H9 (cell line): ENCODE data around the gene MYO5B. TPM values are rescaled to one million over a fixed set of nuclear protein-coding genes. Genes with fewer than 3 reads are reported as not detected.

ENCODE experiments used
- DNase-seq: peaks from one replicate; pipeline ENCODE4 v3.0.0-alpha.2; 2017
- H2AFZ ChIP-seq: one replicate; pipeline ENCODE4 v1.6.1; 2013; ENCODE audit warnings: mild to moderate bottlenecking, low read length, control low read depth, moderate library complexity
- H2AK5ac ChIP-seq: 2 replicates; pipeline ENCODE4 v1.6.1; 2013; ENCODE audit warnings: low read length, control low read depth, mixed read lengths; ENCODE audit not compliant: insufficient read length
- H2BK120ac ChIP-seq: one replicate; pipeline ENCODE4 v1.6.1; 2013; ENCODE audit warnings: low read depth, mild to moderate bottlenecking, low read length, control low read depth, inconsistent platforms; ENCODE audit not compliant: poor library complexity, severe bottlenecking
- H2BK12ac ChIP-seq: 2 replicates; pipeline ENCODE4 v1.6.1; 2013; ENCODE audit warnings: low read length, control low read depth, mixed read lengths, low read depth; ENCODE audit not compliant: insufficient read length
- H2BK15ac ChIP-seq: 2 replicates; pipeline ENCODE4 v1.6.1; 2013; ENCODE audit warnings: low read depth, low read length, control low read depth
- H2BK20ac ChIP-seq: one replicate; pipeline ENCODE4 v1.6.1; 2013; ENCODE audit warnings: low read depth, mild to moderate bottlenecking, low read length, control low read depth, inconsistent platforms; ENCODE audit not compliant: poor library complexity, severe bottlenecking
- H2BK5ac ChIP-seq: 2 replicates; pipeline ENCODE4 v1.6.1; 2013; ENCODE audit warnings: low read length, control low read depth, mixed read lengths; ENCODE audit not compliant: insufficient read length
- H3K14ac ChIP-seq: 2 replicates; pipeline ENCODE4 v1.6.1; 2013; ENCODE audit warnings: low read length, control low read depth; ENCODE audit not compliant: insufficient read depth
- H3K18ac ChIP-seq: 2 replicates; pipeline ENCODE4 v1.6.1; 2013; ENCODE audit warnings: low read depth, mild to moderate bottlenecking, mixed read lengths, low read length, control low read depth; ENCODE audit not compliant: insufficient read length
- H3K23ac ChIP-seq: 2 replicates; pipeline ENCODE4 v1.6.1; 2013; ENCODE audit warnings: low read length, control low read depth, mixed read lengths, low read depth; ENCODE audit not compliant: insufficient read length
- H3K23me2 ChIP-seq: 2 replicates; pipeline ENCODE4 v1.6.1; 2013; ENCODE audit warnings: low read depth, mild to moderate bottlenecking, mixed read lengths, low read length, control low read depth; ENCODE audit not compliant: insufficient read length, poor library complexity, severe bottlenecking
- H3K27ac ChIP-seq: 2 replicates; pipeline ENCODE4 v1.5.1; 2013; ENCODE audit warnings: low read length, control low read depth, mixed read lengths, low read depth; ENCODE audit not compliant: insufficient read length
- H3K27me3 ChIP-seq: 2 replicates; pipeline ENCODE4 v1.6.1; 2013; ENCODE audit warnings: low read length, control low read depth, inconsistent platforms; ENCODE audit not compliant: insufficient read depth
- H3K4ac ChIP-seq: 2 replicates; pipeline ENCODE4 v1.6.1; 2013; ENCODE audit warnings: low read depth, mild to moderate bottlenecking, control low read depth, inconsistent platforms, low read length, moderate library complexity
- H3K4me1 ChIP-seq: 2 replicates; pipeline ENCODE4 v1.6.1; 2013; ENCODE audit warnings: low read length, control low read depth, inconsistent platforms; ENCODE audit not compliant: insufficient read depth
- H3K4me2 ChIP-seq: 2 replicates; pipeline ENCODE4 v1.6.1; 2013; ENCODE audit warnings: low read length, control low read depth, mixed read lengths; ENCODE audit not compliant: insufficient read length, insufficient read depth
- H3K56ac ChIP-seq: 2 replicates; pipeline ENCODE4 v1.6.1; 2013; ENCODE audit warnings: low read depth, mild to moderate bottlenecking, mixed read lengths, low read length, control low read depth; ENCODE audit not compliant: insufficient read length
- H3K79me1 ChIP-seq: 2 replicates; pipeline ENCODE4 v1.6.1; 2013; ENCODE audit warnings: low read depth, mild to moderate bottlenecking, moderate library complexity, low read length, control low read depth, inconsistent platforms; ENCODE audit not compliant: insufficient read depth, poor library complexity, severe bottlenecking
- H3K79me2 ChIP-seq: 2 replicates; pipeline ENCODE4 v1.6.1; 2013; ENCODE audit warnings: low read length, control low read depth, inconsistent platforms; ENCODE audit not compliant: insufficient read depth
- H3K9ac ChIP-seq: 2 replicates; pipeline ENCODE4 v1.6.1; 2013; ENCODE audit warnings: low read length, control low read depth, mixed read lengths; ENCODE audit not compliant: insufficient read length; ENCODE audit errors: extremely low read depth
- H3K9me3 ChIP-seq: one replicate; pipeline ENCODE4 v1.6.1; 2013; ENCODE audit warnings: low read depth, low read length, inconsistent platforms; ENCODE audit not compliant: control insufficient read depth
- H3T11ph ChIP-seq: one replicate; pipeline ENCODE4 v1.6.1; 2013; ENCODE audit warnings: mild to moderate bottlenecking, low read length, control low read depth, inconsistent platforms
- H4K20me1 ChIP-seq: one replicate; pipeline ENCODE4 v1.6.1; 2013; ENCODE audit not compliant: control insufficient read depth, insufficient read length, insufficient read depth
- H4K5ac ChIP-seq: 2 replicates; pipeline ENCODE4 v1.6.1; 2013; ENCODE audit warnings: low read depth, mild to moderate bottlenecking, mixed read lengths, low read length, control low read depth; ENCODE audit not compliant: insufficient read length
- H4K8ac ChIP-seq: replicated peaks from 2 replicates; pipeline ENCODE4 v1.6.1; 2013; ENCODE audit warnings: low read length, control low read depth, mixed read lengths, low read depth; ENCODE audit not compliant: insufficient read length
- H4K91ac ChIP-seq: 2 replicates; pipeline ENCODE4 v1.6.1; 2013; ENCODE audit warnings: low read depth, mild to moderate bottlenecking, moderate library complexity, mixed read lengths, low read length, control low read depth; ENCODE audit not compliant: insufficient read length
- H3K27ac Mint-ChIP-seq, 3 experiments: 2 replicates in 2 of 3; 3 replicates in 1 of 3; pipeline ENCODE4 v1.8.0; 2020 to 2021; ENCODE audit warnings: mixed read lengths in 3 of 3, mild to moderate bottlenecking in 1 of 3, moderate library complexity in 1 of 3
- H3K27me3 Mint-ChIP-seq: 2 replicates; pipeline ENCODE4 v1.8.0; 2021; ENCODE audit warnings: low read depth, mild to moderate bottlenecking, moderate library complexity, mixed read lengths
- H3K36me3 Mint-ChIP-seq, 3 experiments: 2 replicates in 2 of 3; 3 replicates in 1 of 3; pipeline ENCODE4 v1.8.0; 2020 to 2021; ENCODE audit warnings: low read depth in 3 of 3, mixed read lengths in 3 of 3; ENCODE audit not compliant: insufficient read depth in 1 of 3
- H3K4me1 Mint-ChIP-seq, 2 experiments: 2 replicates each; pipeline ENCODE4 v1.8.0; 2020; ENCODE audit warnings: mixed read lengths in 2 of 2
- H3K4me3 Mint-ChIP-seq, 2 experiments: 2 replicates in 1 of 2; 3 replicates in 1 of 2; pipeline ENCODE4 v1.8.0; 2020 to 2021; ENCODE audit warnings: mild to moderate bottlenecking in 2 of 2, mixed read lengths in 2 of 2, moderate library complexity in 1 of 2
- H3K9me3 Mint-ChIP-seq, 2 experiments: 2 replicates in 1 of 2; 3 replicates in 1 of 2; pipeline ENCODE4 v1.8.0; 2020; ENCODE audit warnings: mild to moderate bottlenecking in 2 of 2, mixed read lengths in 2 of 2, moderate library complexity in 1 of 2
- CTCF ChIP-seq: fragments of 200-600 bp; sonication (generic); conservative IDR thresholded peaks from 3 replicates; pipeline ENCODE4 v1.8.0; 2021; ENCODE audit warnings: antibody characterized with exemption, mild to moderate bottlenecking
- WGBS: extraction: QIAGEN DNeasy Blood & Tissue Kit; methylation state at CpG from one replicate; pipeline ENCODE4 v1.1.7; 2013; ENCODE audit warnings: missing lambda C conversion rate, low lambda C conversion rate, mixed read lengths; ENCODE audit not compliant: insufficient read length; ENCODE audit errors: extremely low coverage; 5-methylcytosine and 5-hydroxymethylcytosine counted together
- total RNA-seq: library from RNA; stranded (reverse); gene quantifications from 2 replicates; pipeline ENCODE4 v1.2.1, GENCODE V29; 2021

Gene MYO5B
- total RNA-seq, 1 experiment from 2014 or later, result 9.3 TPM

GRCh38 chr18:50143294-50143693 is 51.7 kb downstream of the MYO5B start:
- peaks cover 0 to 3% of the 10 kb centered on the region in 2 experiments; a peak in 1 of 4 replicates for H3K4me1 Mint-ChIP-seq
- peak; percentile 40; the same call in 2 of the 3 replicates for TF ChIP-seq CTCF
- H3K36me3 Mint-ChIP-seq, result no peaks in the 10 kb centered on the region
- no peak overlapping the region for H2BK12ac ChIP-seq
- no CpG with 5 or more reads among the region's 3 CpGs for WGBS
- H2BK15ac ChIP-seq, result no peak overlapping the region
- no peak overlapping the region for H3K4me3 Mint-ChIP-seq
- H3K79me1 ChIP-seq, result no peaks in the 10 kb centered on the region
- H3K27me3 Mint-ChIP-seq, result peaks cover 5% of the 10 kb centered on the region; the same call in 1 of the 2 replicates
- H2BK5ac ChIP-seq, result no peak overlapping the region
- H3K9me3 Mint-ChIP-seq, result no peaks in the 10 kb centered on the region
- no peak overlapping the region for H3K14ac ChIP-seq
- no peak overlapping the region for H3K27ac ChIP-seq
- H2BK20ac ChIP-seq, result no peak overlapping the region
- H3K23ac ChIP-seq, result no peak overlapping the region
- no peak overlapping the region for H3K4me2 ChIP-seq
- H2AFZ ChIP-seq, result no peak overlapping the region
- DNase-seq, result no peak
- no peak overlapping the region for H4K8ac ChIP-seq
- no peaks in the 10 kb centered on the region for H3K9me3 ChIP-seq
- H4K20me1 ChIP-seq, result no peaks in the 10 kb centered on the region
- no peak overlapping the region for H3K27ac Mint-ChIP-seq
- H3K4ac ChIP-seq, result no peak overlapping the region
- H3K23me2 ChIP-seq, result no peaks in the 10 kb centered on the region
- H4K5ac ChIP-seq, result no peak overlapping the region
- no peak overlapping the region for H2AK5ac ChIP-seq
- H3K9ac ChIP-seq, result no peak overlapping the region
- no peak overlapping the region for H3K18ac ChIP-seq
- H3K4me1 ChIP-seq, result no peaks in the 10 kb centered on the region
- H3T11ph ChIP-seq, result no peak overlapping the region
- H3K56ac ChIP-seq, result no peak overlapping the region
- H2BK120ac ChIP-seq, result no peak overlapping the region
- H4K91ac ChIP-seq, result no peak overlapping the region
- H3K79me2 ChIP-seq, result no peaks in the 10 kb centered on the region
- no peaks in the 10 kb centered on the region for H3K27me3 ChIP-seq
